MCF 10A (cell line): ENCODE data around the gene APBA3. TPM values are rescaled to one million over a fixed set of nuclear protein-coding genes. Genes with fewer than 3 reads are reported as not detected.

Experiments
- BruUV-seq: library from RNA; stranded (reverse); fragments of 400-500 nt; replicated peaks from 2 replicates; lab custom pipeline; 2021; lab: Mats Ljungman, UMichigan
- CTCF ChIA-PET: fragments of 300-600 bp; sonication (Branson Sonifier 250); formaldehyde crosslinking; extraction: SDS; loops from one replicate; lab custom pipeline; 2021; ENCODE audit warnings: antibody characterized with exemption, inconsistent platforms; lab: Yijun Ruan, JAX
- POLR2A ChIA-PET: fragments of 300-600, 350-650 bp; sonication (Branson Sonifier 250); formaldehyde crosslinking; extraction: SDS; loops from one replicate; lab custom pipeline; 2020; ENCODE audit warnings: antibody characterized with exemption, inconsistent platforms; lab: Yijun Ruan, JAX
- DNase-seq: peaks from one replicate; pipeline ENCODE4 v3.0.0-alpha.2; 2018; ENCODE audit not compliant: unreplicated experiment
- H3K27ac Mint-ChIP-seq: one replicate; pipeline ENCODE4 v1.8.0; 2022; ENCODE audit warnings: mild to moderate bottlenecking, low read depth, mixed read lengths; ENCODE audit not compliant: unreplicated experiment
- H3K27me3 Mint-ChIP-seq: one replicate; pipeline ENCODE4 v1.8.0; 2022; ENCODE audit warnings: mixed read lengths; ENCODE audit not compliant: insufficient read depth, unreplicated experiment
- H3K36me3 Mint-ChIP-seq: one replicate; pipeline ENCODE4 v1.8.0; 2022; ENCODE audit warnings: mild to moderate bottlenecking, moderate library complexity, mixed read lengths; ENCODE audit not compliant: insufficient read depth, unreplicated experiment
- H3K4me1 Mint-ChIP-seq: one replicate; pipeline ENCODE4 v1.8.0; 2022; ENCODE audit warnings: mixed read lengths; ENCODE audit not compliant: insufficient read depth, unreplicated experiment
- H3K4me3 Mint-ChIP-seq: one replicate; pipeline ENCODE4 v1.8.0; 2022; ENCODE audit warnings: mild to moderate bottlenecking, moderate library complexity, mixed read lengths; ENCODE audit not compliant: unreplicated experiment
- H3K9me3 Mint-ChIP-seq: one replicate; pipeline ENCODE4 v1.8.0; 2022; ENCODE audit warnings: mixed read lengths; ENCODE audit not compliant: unreplicated experiment
- intact Hi-C: fragments of 100-400 bp; cut with micrococcal nuclease; formaldehyde crosslinking; loops from 2 replicates; pipeline ENCODE4 v1.14.1; 2022
- total RNA-seq: library from RNA; stranded (reverse); gene quantifications from 2 replicates; pipeline ENCODE4 v1.2.3, GENCODE V29; 2022
- TF ChIP-seq, protein P1 (sequence below): fragments of 200-600 bp; IDR thresholded peaks from one replicate; pipeline ENCODE4 v1.8.0; 2022; ENCODE audit warnings: antibody characterized with exemption, mild to moderate bottlenecking; ENCODE audit not compliant: unreplicated experiment

APBA3 gene
- total RNA-seq, 1 experiment from 2014 or later: 22.9 TPM

DNA sequence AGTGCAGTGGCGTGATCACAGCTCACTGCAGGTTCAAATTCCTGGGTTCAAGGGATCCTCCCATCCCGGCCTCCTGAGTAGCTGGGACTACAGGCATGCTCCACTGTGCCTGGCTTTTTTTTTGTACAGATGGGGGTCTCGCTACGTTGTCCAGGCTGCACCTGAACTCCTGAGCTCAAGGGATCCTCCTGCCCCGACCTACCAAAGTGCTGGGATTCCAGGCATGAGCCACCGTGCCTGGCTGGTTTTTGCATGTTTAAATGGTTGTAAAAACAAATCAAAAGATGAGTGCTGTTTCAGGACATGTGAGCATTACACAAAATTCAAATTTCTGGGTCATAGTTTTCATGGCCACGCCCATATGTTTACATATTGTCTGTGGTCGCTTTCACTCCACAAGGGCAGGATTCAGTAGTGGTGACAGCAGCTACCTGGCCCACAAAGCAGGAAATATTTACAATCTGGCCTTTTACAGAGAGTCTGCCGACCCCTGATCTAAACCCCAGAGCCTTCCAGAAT lies 19.4 kb upstream of the APBA3 start:
- peaks cover 25% of the 10 kb centered on the region for H3K9me3 Mint-ChIP-seq
- H3K4me1 Mint-ChIP-seq: no peaks in the 10 kb centered on the region
- no peaks in the 10 kb centered on the region for H3K36me3 Mint-ChIP-seq
- DNase-seq: no peak
- no peak overlapping the region for H3K4me3 Mint-ChIP-seq
- TF ChIP-seq, protein P1, sequence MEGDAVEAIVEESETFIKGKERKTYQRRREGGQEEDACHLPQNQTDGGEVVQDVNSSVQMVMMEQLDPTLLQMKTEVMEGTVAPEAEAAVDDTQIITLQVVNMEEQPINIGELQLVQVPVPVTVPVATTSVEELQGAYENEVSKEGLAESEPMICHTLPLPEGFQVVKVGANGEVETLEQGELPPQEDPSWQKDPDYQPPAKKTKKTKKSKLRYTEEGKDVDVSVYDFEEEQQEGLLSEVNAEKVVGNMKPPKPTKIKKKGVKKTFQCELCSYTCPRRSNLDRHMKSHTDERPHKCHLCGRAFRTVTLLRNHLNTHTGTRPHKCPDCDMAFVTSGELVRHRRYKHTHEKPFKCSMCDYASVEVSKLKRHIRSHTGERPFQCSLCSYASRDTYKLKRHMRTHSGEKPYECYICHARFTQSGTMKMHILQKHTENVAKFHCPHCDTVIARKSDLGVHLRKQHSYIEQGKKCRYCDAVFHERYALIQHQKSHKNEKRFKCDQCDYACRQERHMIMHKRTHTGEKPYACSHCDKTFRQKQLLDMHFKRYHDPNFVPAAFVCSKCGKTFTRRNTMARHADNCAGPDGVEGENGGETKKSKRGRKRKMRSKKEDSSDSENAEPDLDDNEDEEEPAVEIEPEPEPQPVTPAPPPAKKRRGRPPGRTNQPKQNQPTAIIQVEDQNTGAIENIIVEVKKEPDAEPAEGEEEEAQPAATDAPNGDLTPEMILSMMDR: no peak
- BruUV-seq: no TSS peak
- H3K27me3 Mint-ChIP-seq: peaks cover 12% of the 10 kb centered on the region
- ChIA-PET CTCF (no interaction called here), POLR2A (no interaction called here)
- intact Hi-C loops: no loop called here
- no peak overlapping the region for H3K27ac Mint-ChIP-seq

DNA sequence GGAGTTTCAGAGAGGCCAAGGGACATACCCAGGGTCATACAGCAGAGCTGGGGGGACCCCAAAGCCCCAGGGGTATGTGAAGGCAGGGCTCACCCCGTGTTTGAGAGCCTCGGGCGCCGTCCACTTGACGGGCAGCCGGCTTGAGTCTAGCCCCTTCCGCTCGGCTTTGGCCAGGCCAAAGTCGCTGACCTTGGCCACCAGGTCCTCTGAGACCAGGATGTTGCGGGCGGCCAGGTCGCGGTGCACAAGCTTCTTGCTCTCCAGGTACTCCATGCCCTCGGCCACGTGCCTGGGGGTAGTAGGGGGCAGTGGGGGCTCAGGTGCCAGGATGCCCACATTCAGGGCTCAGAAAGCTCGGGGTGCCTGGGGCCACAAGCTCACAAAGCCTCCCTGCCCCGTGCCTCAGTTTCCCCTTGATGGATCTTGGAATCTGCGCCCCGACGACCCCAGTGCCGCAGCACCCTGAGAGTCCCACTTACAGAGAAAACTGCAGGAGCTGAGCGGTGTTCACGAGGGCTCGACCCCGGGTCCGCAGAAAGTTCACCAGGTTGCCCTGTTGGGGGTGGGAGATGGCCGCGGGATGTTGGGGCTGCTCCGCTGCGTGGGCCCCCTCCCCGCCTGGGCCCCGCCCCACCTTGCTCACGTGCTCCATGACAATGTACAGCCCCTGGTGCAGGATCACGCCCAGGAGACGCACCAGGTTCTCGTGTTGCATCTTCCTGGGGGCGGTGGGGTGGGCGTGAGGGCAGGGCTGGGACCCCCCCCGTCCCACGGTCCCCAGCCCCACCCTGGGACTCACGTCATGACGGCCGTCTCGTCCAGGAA lies 17.6 kb upstream of the APBA3 start:
- no peak for DNase-seq
- Mint-ChIP-seq H3K9me3 (peaks cover 25% of the 10 kb centered on the region), H3K27me3 (peaks cover 1% of the 10 kb centered on the region), H3K4me3 (no peak overlapping the region), H3K4me1 (no peaks in the 10 kb centered on the region), H3K36me3 (no peaks in the 10 kb centered on the region), H3K27ac (no peak overlapping the region)
- TF ChIP-seq, protein P1: no peak
- POLR2A ChIA-PET: interaction anchor here (0.5 kb wide), 2 partner anchors 50 to 101 kb away, joined by 3 to 4 read pairs; partner anchors contain the start of gene ATCAY
- CTCF ChIA-PET: no interaction called here
- BruUV-seq: no TSS peak
- intact Hi-C loops: no loop called here

DNA sequence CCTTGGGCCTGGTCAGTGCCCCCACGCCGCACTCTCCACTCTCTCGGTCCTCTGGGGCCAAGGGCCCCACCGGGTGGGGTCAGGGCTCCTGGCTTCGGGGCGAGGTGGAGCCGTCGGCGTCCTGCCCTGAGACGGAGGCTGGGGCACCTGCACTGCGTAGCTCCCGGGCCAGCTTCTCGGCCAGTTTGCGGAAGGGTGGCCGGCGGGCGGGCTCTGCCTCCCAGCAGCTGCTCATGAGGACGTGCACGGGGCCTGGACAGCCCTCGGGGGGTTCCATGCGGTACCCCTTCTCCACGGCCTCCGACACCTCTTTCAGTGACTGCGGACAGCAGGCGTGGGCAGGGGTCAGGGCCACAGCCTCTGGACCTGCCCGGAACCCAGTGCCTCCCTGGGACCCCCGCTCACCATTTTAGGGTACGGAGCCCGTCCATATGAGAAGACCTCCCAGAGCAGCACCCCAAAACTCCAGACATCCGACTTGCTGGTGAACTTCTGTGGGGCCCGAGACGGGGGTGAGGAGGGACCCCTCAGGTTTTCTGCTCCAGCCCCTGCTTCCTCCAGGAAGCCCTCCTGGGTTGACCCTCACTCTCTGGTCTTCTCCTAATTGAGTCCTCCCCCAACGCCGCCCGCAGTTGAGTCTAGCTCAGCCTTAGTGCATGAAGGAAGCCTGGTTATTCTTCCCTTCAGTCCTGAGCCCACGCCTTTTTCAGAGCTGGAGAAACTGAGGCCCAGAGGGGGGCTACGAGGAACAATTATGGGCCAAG lies 16.8 kb upstream of the APBA3 start:
- H3K36me3 Mint-ChIP-seq: no peaks in the 10 kb centered on the region
- no peaks in the 10 kb centered on the region for H3K4me1 Mint-ChIP-seq
- intact Hi-C loops: no loop called here
- POLR2A ChIA-PET: interaction anchor here (0.5 kb wide), 1 partner anchor 51 kb away, joined by 4 read pairs; no protein-coding TSS in a partner anchor
- BruUV-seq: no TSS peak
- CTCF ChIA-PET: no interaction called here
- DNase-seq: no peak
- H3K9me3 Mint-ChIP-seq: peaks cover 25% of the 10 kb centered on the region
- no peak overlapping the region for H3K27ac Mint-ChIP-seq
- no peak overlapping the region for H3K4me3 Mint-ChIP-seq
- TF ChIP-seq, protein P1: no peak
- no peaks in the 10 kb centered on the region for H3K27me3 Mint-ChIP-seq

DNA sequence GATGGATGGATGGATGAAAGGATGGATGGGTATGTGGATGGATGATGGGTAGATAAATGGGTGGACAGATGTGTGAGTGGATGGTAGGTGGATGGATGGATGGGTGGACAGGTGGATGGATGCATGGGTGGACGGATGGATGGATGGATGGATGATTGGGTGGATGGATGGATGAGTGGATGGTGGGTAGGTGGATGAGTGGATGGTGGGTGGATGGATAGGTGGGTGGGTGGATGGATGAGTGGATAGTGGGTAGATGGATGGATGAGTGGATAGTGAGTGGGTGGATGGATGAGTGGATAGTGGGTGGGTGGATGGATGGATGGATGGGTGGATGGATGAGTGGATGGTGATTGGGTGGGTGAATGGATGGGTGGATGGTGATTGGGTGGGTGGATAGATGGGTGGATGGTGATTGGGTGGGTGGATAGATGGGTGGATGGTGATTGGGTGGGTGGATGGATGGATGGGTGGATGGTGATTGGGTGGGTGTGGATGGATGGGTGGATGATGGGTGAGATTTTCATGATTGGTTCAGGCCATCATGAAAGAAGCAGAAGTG lies 15.1 kb upstream of the APBA3 start:
- Mint-ChIP-seq H3K9me3 (peaks cover 13% of the 10 kb centered on the region), H3K36me3 (no peaks in the 10 kb centered on the region), H3K4me3 (no peak overlapping the region), H3K27ac (no peak overlapping the region), H3K27me3 (no peaks in the 10 kb centered on the region), H3K4me1 (no peaks in the 10 kb centered on the region)
- TF ChIP-seq, protein P1: no peak
- intact Hi-C loops: no loop called here
- DNase-seq: no peak
- no TSS peak for BruUV-seq
- ChIA-PET CTCF (no interaction called here), POLR2A (no interaction called here)
